K562 (cell line): ENCODE data around the gene NPC1L1. TPM values are rescaled to one million over a fixed set of nuclear protein-coding genes. Genes with fewer than 3 reads are reported as not detected.
"Not testable (repeated sequence)": the region's sequence is repeated elsewhere in the genome, so short reads cannot be mapped to it uniquely, and the experiment has no call there.

Experiments used
- ATAC-seq: fragments of 200-7000 bp; cut with Tn5 transposase; 3 replicates; pipeline ENCODE4 v1.9.1; 2020; ENCODE audit warnings: moderate library complexity
- BruUV-seq: library from RNA; stranded (reverse); fragments of 400-500 nt; replicated peaks from 2 replicates; lab custom pipeline; 2021; lab: Mats Ljungman, UMichigan
- CTCF ChIA-PET: fragments of 300-600 bp; formaldehyde crosslinking; extraction: SDS; loops from one replicate; lab custom pipeline; 2021; ENCODE audit warnings: low intra/inter-chr PET ratio; lab: Yijun Ruan, JAX
- POLR2A ChIA-PET: fragments of 300-600, 350-650 bp; sonication (Branson Sonifier 250); formaldehyde crosslinking; extraction: SDS; loops from one replicate; lab custom pipeline; 2021; ENCODE audit warnings: antibody characterized with exemption, inconsistent platforms; lab: Yijun Ruan, JAX
- DNase-seq, 4 experiments: peaks; one replicate each; pipeline versions ENCODE4 v3.0.0 to v3.0.0-alpha.2; 2011 to 2018; ENCODE audit warnings: low spot score in 3 of 4, mixed read lengths in 3 of 4; ENCODE audit errors: extremely low read depth in 1 of 4
- FAIRE-seq: peaks from 2 replicates; lab custom pipeline; 2011; peaks lifted over from hg19 to GRCh38; lab: Jason Lieb, UNC
- H2AFZ ChIP-seq: 2 replicates; pipeline ENCODE4 v1.6.0; 2011; ENCODE audit warnings: low read depth, low read length, control low read depth, inconsistent platforms
- H3K27ac ChIP-seq: fragments of 200-600 bp; 3 replicates; pipeline ENCODE4 v1.8.0; 2011; ENCODE audit warnings: low read depth, mild to moderate bottlenecking, control low read depth, inconsistent platforms, low read length, moderate library complexity, mixed read lengths; ENCODE audit errors: extremely low read depth
- H3K27me3 ChIP-seq, 2 experiments: fragments of 300-600 bp in 1 of 2; 2 replicates in 1 of 2; 3 replicates in 1 of 2; pipeline versions ENCODE4 v1.6.0 to v1.8.0; 2011; ENCODE audit warnings: inconsistent platforms in 2 of 2, low read length in 2 of 2, mild to moderate bottlenecking in 1 of 2, mixed read lengths in 1 of 2, moderate library complexity in 1 of 2; ENCODE audit not compliant: control insufficient read depth in 2 of 2, insufficient read depth in 2 of 2
- H3K36me3 ChIP-seq: fragments of 300-600 bp; 3 replicates; pipeline ENCODE4 v1.8.0; 2011; ENCODE audit warnings: mild to moderate bottlenecking, low read length, inconsistent platforms; ENCODE audit not compliant: control insufficient read depth, insufficient read depth
- H3K4me1 ChIP-seq, 2 experiments: fragments of 200-600 bp in 1 of 2; replicated peaks in 1 of 2; 2 replicates in 1 of 2; 3 replicates in 1 of 2; pipeline versions ENCODE4 v1.5.1 to v1.8.0; 2011; ENCODE audit warnings: inconsistent platforms in 2 of 2, low read length in 2 of 2, mild to moderate bottlenecking in 1 of 2, mixed read lengths in 1 of 2, moderate library complexity in 1 of 2; ENCODE audit not compliant: control insufficient read depth in 2 of 2, insufficient read depth in 2 of 2
- H3K4me2 ChIP-seq: 2 replicates; pipeline ENCODE4 v1.6.1; 2011; ENCODE audit warnings: low read length, control low read depth, inconsistent platforms, mixed read lengths; ENCODE audit not compliant: insufficient read depth
- H3K4me3 ChIP-seq: fragments of 200-600 bp; sonication (generic), shearing (Covaris generic); 2 replicates; pipeline ENCODE4 v1.5.1; 2016; ENCODE audit warnings: control low read depth, inconsistent platforms
- H3K79me2 ChIP-seq: fragments of 200-600 bp; 3 replicates; pipeline ENCODE4 v1.8.0; 2011; ENCODE audit warnings: low read length, inconsistent platforms; ENCODE audit not compliant: control insufficient read depth, insufficient read depth
- H3K9ac ChIP-seq, 2 experiments: 2 replicates each; pipeline versions ENCODE4 v1.6.0 to v1.6.1; 2011; ENCODE audit warnings: low read depth in 2 of 2, low read length in 2 of 2, control low read depth in 1 of 2, inconsistent platforms in 1 of 2, mild to moderate bottlenecking in 1 of 2, mixed read lengths in 1 of 2; ENCODE audit not compliant: insufficient read depth in 1 of 2
- H3K9me1 ChIP-seq: one replicate; pipeline ENCODE4 v1.6.0; 2011; ENCODE audit warnings: inconsistent platforms, mild to moderate bottlenecking, low read length, moderate library complexity; ENCODE audit not compliant: control insufficient read depth, insufficient read depth
- H3K9me3 ChIP-seq: replicated peaks from 2 replicates; pipeline ENCODE4 v1.5.1; 2011; ENCODE audit warnings: low read depth, low read length, inconsistent platforms; ENCODE audit not compliant: control insufficient read depth, insufficient read depth
- H4K20me1 ChIP-seq: replicated peaks from 2 replicates; pipeline ENCODE4 v1.6.1; 2011; ENCODE audit warnings: low read length, inconsistent platforms, mixed read lengths; ENCODE audit not compliant: control insufficient read depth, insufficient read depth
- BCOR ChIP-seq: fragments of 450-650 bp; IDR thresholded peaks from 2 replicates; pipeline ENCODE4 v1.6.1; 2016
- CBFA2T3 ChIP-seq: fragments of 450-650 bp; IDR thresholded peaks from 2 replicates; pipeline ENCODE4 v1.6.1; 2017
- MEF2A ChIP-seq: IDR thresholded peaks from 2 replicates; pipeline ENCODE4 v1.6.1; 2011; ENCODE audit warnings: low read depth, mild to moderate bottlenecking, low read length, moderate library complexity; ENCODE audit not compliant: control insufficient read depth
- TRIM24 ChIP-seq, 2 experiments: fragments of 450-650 bp; IDR thresholded peaks; 2 replicates each; pipeline ENCODE4 v1.6.1; 2016
- ZNF121 ChIP-seq: sonication (generic); formaldehyde crosslinking; conservative IDR thresholded peaks from 2 replicates; pipeline ENCODE4 v1.8.0; 2022; ENCODE audit warnings: missing genetic modification reagents
- WGBS: fragments of 100-300 bp; shearing (Covaris generic); methylation state at CpG from one replicate; pipeline ENCODE4 v1.1.6; 2016; ENCODE audit warnings: low coverage, mixed read lengths; ENCODE audit not compliant: insufficient coverage; ENCODE audit errors: missing lambda C conversion rate; 5-methylcytosine and 5-hydroxymethylcytosine counted together
- in situ Hi-C: fragments of 300-500 bp; cut with MboI; formaldehyde crosslinking; loops from 4 replicates; pipeline ENCODE4 v1.15.0; 2018; ENCODE audit warnings: inconsistent platforms, mixed read lengths
- intact Hi-C: fragments of 100-400 bp; cut with micrococcal nuclease; formaldehyde crosslinking; loops from 2 replicates; pipeline ENCODE4 v1.14.2; 2022
- polyA plus RNA-seq, 8 experiments: library from polyadenylated mRNA; depleted of rRNA in 4 of 8; stranded (reverse) in 5 of 8; unstranded in 3 of 8; fragments of >200 nt; fragmentation: Nextera tagmentation in 2 of 8; fragmentation: Illumina TruSeq in 1 of 8; extraction: Ambion mirVana in 2 of 8; extraction: Trizol in 1 of 8; gene quantifications; 2 replicates each; pipeline versions ENCODE4 v1.2.1 to v1.2.3, GENCODE V29; 2011 to 2014; ENCODE audit warnings: inconsistent platforms in 1 of 8, missing spikeins in 1 of 8
- total RNA-seq, 7 experiments: library from RNA; depleted of rRNA in 6 of 7; stranded (reverse); fragments of >200 nt in 6 of 7; fragmentation: Illumina TruSeq in 2 of 7; extraction: Trizol in 2 of 7; gene quantifications; 2 replicates each; pipeline versions ENCODE4 v1.2.1 to v1.2.3, GENCODE V29; 2011 to 2021; ENCODE audit warnings: low replicate concordance in 1 of 7
- TF ChIP-seq, protein P1 (sequence below), 2 experiments: IDR thresholded peaks in 1 of 2; conservative IDR thresholded peaks in 1 of 2; 2 replicates each; pipeline ENCODE4 v1.6.1; 2016; ENCODE audit warnings: low read depth in 2 of 2, mild to moderate bottlenecking in 1 of 2, missing compliant biosample characterization in 1 of 2, missing genetic modification characterization in 1 of 2, moderate library complexity in 1 of 2

Gene NPC1L1
- total and polyA plus RNA-seq, 9 of the 15 experiments (the other 6 are each of a cell fraction or from before 2014, with no cell fraction given): 0.01 to 0.18 (median 0.07) TPM; not detected in 4

DNA sequence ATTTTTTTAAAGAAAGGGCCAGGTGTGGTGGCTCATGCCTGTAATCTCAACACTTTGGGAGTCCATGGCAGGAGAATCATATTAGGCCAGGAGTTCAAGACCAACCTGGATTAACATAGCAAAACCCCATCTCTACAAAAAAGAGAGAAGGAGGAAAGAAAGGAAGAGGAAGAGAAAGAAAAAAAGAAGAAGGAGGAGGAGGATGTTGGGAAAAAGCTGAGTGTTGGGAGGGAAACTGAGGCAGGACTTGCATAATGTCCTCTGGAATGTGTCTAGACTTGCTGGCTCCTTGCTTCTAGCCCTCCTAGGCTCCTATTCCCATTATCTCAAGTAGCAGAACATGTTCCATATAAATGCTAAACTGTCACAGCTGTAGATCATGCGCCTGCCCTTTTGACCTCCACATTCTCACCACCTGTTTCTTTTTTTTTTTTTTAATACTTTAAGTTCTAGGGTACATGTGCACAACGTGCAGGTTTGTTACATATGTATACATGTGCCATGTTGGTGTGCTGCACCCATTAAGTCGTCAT is 11.4 kb upstream of the NPC1L1 start (continued):
- TF ChIP-seq, protein P1, sequence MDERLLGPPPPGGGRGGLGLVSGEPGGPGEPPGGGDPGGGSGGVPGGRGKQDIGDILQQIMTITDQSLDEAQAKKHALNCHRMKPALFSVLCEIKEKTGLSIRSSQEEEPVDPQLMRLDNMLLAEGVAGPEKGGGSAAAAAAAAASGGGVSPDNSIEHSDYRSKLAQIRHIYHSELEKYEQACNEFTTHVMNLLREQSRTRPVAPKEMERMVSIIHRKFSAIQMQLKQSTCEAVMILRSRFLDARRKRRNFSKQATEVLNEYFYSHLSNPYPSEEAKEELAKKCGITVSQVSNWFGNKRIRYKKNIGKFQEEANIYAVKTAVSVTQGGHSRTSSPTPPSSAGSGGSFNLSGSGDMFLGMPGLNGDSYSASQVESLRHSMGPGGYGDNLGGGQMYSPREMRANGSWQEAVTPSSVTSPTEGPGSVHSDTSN (CRISPR knock-in tag; IDR thresholded peaks at IDR 0.05; ENCODE audit: low read depth): not testable (repeated sequence)
- TF ChIP-seq, protein P1 (tag; conservative IDR thresholded peaks at IDR 0.05; ENCODE audit: low read depth): peak; percentile 81
- TF ChIP-seq TRIM24 (IDR thresholded peaks at IDR 0.05): 0 out of 4 replicates have a peak, but pooled peaks have one; percentile 17 to 23
- TF ChIP-seq CBFA2T3: peak; percentile 83
- peak; percentile 95 for TF ChIP-seq BCOR

DNA sequence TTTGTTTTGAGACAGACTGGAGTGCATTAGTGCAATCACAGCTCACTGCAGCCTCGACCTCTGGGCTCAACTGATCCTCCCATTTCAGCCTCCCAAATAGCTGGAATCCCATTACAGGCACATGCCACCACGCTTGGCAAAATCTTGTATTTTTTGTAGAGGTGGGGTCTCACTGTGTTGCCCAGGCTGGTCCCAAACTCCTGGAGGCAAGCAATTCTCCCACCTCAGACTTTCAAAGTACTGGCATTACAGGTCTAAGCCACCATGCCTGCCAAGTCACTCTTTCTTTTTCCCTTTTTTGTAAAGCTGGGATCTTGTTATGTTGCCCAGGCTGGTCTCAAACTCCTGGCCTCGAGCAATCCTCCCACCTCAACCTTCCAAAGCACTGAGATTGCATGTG is 8.3 kb upstream of the NPC1L1 start:
- BruUV-seq: no TSS peak
- ChIA-PET CTCF (no interaction called here), POLR2A (interaction anchor here (2.1 kb wide), 1 partner anchor 17 kb away, joined by 7 read pairs; no protein-coding TSS in a partner anchor)
- DNase-seq: no peak
- Histone ChIP-seq H3K79me2 (no peaks in the 10 kb centered on the region), H2AFZ (no peak overlapping the region), H3K4me3 (no peak overlapping the region), H3K27me3 (no peaks in the 10 kb centered on the region), H3K9me3 (no peaks in the 10 kb centered on the region; the same call in 1 of the 2 replicates), H3K36me3 (no peaks in the 10 kb centered on the region), H3K27ac (no peak overlapping the region), H3K4me2 (no peak overlapping the region), H3K9me1 (no peaks in the 10 kb centered on the region), H3K9ac (no peak overlapping the region), H3K4me1 (peaks cover 9 to 11% of the 10 kb centered on the region in 2 experiments; a peak in 4 of 5 replicates), H4K20me1 (no peaks in the 10 kb centered on the region)
- no peak for ATAC-seq
- intact Hi-C loops (no loop called here), in situ Hi-C loops (no loop called here)
- WGBS: 2% methylated on average over 3 of the region's 3 CpGs
- FAIRE-seq: no peak
- TF ChIP-seq MEF2A: no peak
- TF ChIP-seq ZNF121 (CRISPR knock-in tag): peak; percentile 77
